Activated T-cell treated with anti-CD3 and anti-CD28 coated beads for 4 hours (primary cell): Measurements from ENCODE around the gene KNSTRN.

Experiments used
- DNase-seq: peaks from one replicate; pipeline ENCODE4 v3.0.0-alpha.2; 2020

The KNSTRN gene

DNA sequence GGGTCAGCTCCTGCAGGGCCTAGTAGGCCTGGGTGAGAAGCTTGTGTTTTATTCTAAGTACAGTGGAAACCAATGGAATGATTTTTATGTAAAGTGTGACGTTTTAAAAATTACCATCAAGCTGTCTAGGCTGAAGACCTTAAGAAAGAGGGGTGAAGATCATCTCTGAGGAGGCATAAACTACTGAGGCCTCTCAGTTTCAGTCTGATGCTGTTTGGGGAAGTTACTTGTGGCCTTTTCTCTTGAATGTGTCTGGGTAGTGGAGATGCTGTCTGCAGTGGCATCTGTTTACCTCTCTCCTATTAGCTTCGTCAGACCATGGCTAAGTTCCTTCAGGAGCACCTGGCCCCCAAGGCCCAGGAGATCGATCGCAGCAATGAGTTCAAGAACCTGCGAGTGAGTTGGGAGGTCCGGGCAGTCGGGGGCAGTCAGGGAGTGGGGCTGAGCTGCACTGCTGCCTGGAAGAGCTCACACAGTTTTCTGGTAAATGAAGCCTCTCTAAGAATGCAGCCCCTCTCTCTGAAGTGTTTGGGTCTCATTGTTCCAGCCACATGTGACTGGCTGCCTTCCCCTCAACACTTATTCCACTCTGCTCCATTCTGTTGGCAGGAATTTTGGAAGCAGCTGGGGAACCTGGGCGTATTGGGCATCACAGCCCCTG is 24.9 kb downstream of the KNSTRN start:
- no peak for DNase-seq

DNA sequence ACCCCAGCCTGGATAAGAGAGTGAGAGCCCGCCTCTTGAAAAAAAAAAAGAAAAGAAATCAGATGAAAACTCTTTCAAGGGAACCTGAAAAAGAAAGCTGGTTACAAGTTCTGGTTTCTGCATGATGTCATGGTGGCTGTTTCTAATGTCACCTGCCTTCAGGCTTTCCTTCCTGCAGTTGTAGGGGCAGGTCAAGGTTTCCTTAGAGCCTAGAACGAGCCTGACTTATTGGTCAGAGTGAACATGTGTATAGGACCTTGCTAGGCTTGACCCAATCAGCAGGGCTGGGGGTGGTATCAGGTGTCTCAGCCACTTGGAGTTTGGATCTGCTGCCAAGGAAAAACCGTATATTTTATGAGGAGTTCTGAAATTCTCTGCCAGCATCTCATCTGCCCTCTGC is 26.8 kb downstream of the KNSTRN start:
- DNase-seq, result no peak

DNA sequence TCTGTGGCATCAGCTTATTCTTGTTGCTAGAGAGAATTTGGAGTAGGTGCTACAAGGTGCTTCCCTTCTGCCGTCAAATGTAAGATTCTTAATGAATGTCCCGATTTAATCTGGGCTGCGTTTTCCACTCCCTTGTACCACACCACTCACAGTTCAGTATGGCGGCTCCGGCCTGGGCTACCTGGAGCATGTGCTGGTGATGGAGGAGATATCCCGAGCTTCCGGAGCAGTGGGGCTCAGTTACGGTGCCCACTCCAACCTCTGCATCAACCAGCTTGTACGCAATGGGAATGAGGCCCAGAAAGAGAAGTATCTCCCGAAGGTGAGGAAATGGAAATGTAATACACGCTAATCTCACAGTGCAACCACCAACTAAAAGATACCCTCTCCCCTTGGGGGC is 28.0 kb downstream of the KNSTRN start:
- DNase-seq, result no peak

DNA sequence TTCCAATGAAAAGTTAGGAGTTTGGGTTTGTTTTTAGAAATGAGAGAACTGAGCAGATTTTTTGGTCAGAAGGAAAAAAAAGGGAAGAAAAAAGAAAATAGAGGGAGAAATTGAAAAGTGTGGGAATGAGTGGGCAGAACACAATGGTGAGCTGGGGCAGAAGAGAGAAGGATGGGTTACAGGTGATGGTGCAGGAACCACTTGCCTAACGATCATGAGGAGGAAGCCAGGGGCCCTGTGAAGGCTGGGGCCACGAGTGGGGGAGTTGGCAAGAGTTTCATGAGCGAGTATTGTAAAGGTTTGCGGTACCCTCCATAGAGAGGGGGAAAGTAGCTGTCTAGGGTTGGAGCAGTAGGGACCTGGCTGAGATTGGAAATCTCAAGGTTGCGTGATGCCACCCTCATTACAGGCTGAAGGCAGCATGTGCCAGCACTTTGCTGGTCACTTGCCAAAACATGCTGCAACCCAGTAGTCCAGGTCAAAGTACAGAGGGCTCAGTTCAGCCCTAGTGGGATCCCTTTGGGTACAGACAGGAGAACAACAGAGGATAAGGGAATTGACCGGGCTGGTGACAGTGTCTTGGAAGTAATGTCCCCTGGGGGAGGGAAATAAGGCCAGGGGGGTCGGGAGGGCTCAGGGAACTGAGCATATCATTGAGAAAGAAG is 29.7 kb downstream of the KNSTRN start:
- DNase-seq, result no peak

DNA sequence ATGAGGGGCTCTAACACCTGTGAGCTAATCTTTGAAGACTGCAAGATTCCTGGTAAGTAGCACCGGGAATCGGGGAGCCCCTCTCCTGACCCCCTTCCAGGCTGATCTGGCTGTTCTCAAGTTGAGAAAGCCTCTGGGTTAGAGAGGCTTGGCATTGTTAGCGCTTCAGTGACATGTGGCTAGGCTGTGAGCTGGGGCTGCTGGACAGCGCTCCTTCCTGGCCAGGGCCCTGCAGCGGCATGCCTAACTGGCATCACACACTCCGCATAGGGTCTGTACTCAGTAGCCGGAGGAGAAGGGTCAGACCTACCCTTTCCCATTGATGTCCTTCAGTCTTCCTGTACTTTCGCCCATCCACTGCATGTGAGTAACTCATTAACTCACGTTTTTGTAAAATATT is 30.5 kb downstream of the KNSTRN start:
- no peak for DNase-seq

DNA sequence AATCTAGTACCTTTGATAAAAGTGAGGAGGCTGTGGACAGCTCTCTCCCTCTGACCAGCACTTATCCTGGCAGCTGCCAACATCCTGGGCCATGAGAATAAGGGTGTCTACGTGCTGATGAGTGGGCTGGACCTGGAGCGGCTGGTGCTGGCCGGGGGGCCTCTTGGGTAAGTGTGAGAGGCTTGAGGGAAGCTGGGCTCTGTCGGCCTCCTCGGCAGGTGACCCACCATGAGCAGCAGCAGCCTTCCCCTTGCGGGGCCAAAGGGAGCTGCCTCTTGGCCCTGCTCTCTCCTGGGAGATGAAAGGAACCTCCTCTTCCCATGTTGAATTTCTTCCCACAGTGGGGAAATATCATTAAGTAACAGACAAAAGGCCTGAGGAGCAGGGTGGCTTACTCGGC is 32.3 kb downstream of the KNSTRN start:
- no peak for DNase-seq

DNA sequence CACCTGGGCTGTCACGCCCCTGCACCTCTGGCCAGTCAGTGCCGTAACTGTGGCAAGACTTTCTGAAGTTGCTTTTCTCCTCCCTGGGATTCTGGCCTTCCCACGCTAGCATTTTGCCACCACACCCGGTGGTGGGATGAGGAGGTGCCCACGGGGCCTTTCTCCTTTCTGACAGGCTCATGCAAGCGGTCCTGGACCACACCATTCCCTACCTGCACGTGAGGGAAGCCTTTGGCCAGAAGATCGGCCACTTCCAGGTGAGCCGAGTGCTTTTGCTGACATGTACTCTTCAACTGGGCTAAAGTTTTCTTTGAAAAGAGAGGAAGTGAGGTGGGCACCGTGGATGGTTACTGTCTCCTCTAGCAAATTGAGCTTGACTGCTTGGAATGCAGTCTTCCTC is 32.7 kb downstream of the KNSTRN start:
- no peak for DNase-seq

DNA sequence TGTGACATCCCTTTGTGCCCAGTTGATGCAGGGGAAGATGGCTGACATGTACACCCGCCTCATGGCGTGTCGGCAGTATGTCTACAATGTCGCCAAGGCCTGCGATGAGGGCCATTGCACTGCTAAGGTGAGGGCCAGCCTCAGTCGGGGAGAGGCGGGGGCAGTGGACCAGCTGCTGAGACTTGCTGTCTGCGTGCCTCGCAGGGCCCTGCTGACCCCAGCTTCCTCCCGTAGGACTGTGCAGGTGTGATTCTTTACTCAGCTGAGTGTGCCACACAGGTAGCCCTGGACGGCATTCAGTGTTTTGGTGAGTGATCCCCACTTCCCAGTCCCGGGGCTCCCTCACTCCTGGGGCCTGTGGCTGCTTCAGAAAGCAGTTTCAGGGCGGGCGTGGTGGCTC is 33.5 kb downstream of the KNSTRN start:
- DNase-seq, result no peak

DNA sequence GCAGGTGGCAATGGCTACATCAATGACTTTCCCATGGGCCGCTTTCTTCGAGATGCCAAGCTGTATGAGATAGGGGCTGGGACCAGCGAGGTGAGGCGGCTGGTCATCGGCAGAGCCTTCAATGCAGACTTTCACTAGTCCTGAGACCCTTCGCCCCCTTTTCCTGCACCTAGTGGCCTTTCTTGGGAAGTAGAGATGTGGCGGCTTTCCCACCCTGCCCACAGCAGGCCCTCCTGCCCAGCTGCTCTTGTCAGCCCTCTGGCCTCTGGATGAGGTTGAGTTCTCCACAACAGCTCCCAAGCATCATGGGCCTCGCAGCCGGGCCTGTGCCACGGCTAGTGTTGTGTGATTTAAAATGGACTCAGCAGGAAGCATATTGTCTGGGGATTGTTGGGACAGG is 35.6 kb downstream of the KNSTRN start:
- DNase-seq, result no peak

DNA sequence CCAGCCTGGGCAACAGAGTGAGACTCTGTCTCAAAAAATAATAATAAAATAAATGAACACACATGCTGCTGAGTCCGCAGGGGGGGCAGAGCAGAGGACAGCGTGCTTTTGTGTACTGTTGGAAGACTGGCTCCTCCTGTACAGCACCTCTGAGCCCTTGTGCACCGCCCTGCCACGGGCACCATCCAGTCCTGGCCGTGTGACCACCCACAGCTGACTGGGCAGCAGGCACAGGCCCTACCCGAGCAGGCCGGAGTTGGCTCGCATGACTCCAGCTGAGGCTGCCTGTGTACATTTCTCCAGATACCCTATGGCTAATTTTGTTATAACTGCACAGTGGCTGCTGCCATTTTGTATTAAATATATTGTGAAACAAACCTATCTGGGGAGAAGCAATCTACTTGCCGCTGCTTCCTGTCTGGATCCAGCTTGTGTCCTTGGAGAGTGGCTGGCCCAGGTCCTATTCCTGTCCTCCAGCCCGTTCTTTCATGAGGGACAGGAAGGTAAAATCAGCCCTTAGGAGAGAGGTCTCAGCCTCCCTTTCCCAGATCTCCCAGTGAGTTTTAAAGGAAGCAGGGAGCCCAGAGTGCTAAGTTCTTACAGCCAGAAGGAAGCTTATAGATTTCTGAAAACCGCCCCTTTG is 37.7 kb downstream of the KNSTRN start:
- no peak for DNase-seq

DNA sequence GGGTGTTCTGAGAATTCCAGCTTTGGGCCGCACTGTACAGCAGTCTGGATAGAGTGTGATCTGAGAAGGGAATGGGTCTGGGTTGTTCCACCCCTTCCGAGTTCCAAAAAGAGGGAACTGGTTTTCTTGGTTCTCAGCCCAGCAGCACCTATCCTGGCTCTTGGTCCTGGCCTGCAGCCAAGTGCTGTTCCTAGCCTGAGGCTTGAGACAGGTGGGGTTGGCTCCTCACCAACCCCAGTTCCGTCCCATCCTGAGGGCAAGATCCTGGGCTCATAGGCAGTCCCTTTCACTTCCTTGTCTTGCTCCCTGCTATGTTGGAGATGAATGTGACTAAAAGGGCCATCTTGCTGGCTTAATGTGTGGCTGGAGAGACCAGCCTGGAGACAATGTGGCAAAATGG is 38.3 kb downstream of the KNSTRN start:
- no peak for DNase-seq

DNA sequence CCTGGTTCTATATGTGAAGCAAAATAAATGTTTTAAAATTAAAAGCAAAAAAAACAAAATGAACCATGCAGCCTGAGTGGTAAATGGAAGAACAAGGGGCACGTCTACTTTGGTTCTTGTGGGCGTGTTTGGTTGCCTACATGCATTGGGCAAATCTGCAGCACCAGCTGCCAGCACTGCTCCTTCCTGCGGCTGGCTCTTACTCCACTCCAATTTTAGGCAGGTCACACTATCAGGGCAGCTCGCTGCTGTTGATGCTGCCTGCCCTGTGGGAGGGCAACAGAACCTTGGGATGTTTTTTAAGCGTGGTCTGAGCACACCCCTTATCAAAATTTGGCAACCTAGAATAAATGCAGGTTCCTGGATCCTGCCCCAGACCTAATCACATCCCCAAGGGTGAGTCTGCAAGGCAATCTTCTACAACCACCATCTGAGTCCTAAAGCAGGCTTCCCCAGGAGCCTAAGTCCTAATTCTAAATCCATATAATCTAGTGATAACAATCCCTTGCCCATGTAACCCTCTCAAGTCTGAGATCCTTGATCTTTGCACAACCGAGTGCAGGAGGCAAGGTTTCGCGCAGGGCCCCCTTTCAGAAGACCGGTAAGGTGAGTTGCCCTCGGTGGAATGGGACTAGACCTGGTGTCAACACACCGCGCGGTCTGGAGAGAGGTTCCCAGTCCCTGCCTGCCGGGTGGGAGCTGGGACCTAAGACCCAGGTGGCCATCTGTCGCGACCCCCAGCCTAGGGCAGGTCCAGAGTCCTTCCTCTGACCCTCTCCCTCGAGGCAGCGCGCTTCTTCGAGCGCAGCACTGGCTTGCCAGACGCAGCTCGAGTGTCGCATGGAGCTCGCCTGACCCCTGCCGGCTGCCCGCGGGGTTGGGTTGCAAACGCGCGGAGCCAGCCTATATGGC is 39.0 kb downstream of the KNSTRN start:
- DNase-seq, result peak; percentile 80

DNA sequence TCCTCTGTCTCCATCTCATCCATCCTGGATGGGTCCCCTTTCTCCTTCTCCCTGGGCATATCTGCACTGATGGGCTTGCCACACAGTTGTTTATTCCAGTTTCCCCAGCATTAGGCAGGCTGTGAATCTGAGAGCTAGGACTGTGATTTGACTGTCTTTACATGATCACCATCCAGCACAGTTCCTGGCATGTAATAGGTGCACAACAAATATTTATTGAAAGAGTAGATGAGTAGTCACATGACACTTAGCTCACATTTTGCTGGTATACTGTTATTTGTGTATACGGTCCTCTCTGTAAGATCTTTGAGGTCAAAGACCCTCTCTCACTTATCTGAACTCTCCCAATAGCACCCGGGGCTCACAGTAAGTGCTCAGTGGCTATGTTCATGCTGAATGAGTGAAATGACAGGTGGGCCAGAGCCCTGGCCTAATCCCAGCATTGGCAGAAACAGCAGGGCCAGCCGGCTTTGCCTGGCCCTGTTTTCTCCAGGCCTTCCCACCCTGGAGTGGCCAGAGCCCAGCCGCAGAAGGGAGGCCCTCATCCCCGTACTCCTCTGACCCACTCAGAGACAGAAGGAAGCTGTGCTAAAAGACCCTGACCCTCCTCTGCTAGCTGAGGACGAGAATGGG is 42.1 kb downstream of the KNSTRN start:
- DNase-seq, result no peak

DNA sequence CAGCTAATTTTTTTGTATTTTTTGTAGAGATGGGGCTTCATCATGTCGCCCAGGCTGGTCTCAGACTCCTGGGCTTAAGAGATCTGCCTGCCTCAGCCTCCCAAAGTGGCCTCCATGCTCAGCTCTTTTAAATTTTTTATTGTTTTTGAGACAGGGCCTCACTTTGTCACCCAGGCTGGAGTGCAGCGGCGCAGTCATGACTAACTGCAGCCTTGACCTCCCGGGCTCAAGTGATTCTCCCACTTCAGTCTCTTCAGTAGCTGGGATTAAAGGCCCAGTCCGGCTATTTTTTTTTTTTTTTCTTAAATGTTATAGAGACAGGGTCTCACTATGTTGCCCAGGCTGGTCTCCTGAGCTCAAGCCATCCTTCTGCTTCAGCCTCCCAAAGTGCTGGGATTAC is 43.2 kb downstream of the KNSTRN start:
- DNase-seq, result no peak

DNA sequence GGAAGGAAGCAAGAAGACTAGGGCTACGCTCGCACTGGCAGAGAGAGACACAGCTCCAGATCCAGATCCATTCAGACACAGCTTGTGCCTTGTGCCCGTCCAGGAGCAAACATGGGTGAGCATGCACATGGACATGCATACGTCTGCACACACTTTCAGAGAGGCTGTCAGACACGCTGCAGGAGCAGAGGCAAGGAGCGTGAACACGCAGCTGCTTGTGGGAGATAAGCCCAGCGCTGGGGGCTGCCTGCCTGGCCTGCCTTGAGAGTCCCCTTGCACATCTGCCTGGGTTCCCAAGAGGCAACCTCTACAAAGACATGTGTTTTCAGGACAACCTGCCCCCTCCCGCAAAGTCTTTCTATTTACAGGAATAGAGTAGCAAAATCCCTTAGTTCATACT is 44.7 kb downstream of the KNSTRN start:
- no peak for DNase-seq

DNA sequence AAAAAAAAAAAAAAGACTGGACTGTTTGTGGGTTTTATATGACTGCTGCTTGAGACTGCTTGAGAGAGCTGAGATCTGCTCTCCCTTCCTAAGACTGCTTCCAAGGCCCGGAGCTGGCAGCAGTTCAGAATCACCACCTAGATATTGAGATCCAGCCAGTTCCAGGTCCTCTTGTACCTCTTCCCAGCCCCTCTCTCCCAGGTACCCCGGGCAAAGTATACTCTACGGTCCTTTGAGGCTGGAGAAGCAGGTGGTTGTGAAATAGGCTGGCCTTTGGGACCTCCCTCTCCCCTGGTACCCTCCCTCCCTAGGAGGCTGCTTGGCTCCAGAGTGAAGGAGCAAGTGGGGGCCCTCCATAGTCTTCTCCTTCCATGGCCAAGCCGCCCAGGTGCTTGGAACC is 45.7 kb downstream of the KNSTRN start:
- DNase-seq, result no peak

DNA sequence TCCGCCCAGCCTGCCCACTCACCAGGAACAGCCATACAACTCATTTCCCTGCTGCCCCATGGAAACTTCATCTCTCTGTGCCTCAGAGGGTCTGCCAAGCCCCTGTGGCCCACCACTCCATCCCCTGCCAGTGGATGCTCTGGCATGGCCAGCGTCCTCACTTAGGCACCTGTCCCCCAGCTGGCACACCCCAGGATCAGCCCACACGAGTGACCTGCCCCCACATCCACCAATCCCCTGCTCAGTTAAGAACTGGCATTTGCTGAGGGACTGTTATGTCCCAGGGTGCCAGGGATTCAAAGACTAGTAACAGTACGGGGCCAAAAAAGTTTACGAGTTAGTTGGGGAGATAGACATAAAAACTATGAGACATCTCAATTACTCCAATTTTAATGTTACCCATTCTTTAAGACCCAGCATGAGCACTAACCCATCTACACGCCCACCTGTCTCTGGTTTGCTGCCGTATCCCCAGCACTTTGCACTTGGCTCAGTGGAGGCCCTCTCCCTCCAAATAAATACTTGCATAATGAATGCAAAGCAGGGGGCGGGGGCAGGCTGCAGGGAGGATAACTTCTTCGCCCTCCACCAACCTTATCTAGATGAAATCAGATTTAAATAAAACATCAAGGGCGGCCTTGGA is 46.7 kb downstream of the KNSTRN start:
- no peak for DNase-seq

DNA sequence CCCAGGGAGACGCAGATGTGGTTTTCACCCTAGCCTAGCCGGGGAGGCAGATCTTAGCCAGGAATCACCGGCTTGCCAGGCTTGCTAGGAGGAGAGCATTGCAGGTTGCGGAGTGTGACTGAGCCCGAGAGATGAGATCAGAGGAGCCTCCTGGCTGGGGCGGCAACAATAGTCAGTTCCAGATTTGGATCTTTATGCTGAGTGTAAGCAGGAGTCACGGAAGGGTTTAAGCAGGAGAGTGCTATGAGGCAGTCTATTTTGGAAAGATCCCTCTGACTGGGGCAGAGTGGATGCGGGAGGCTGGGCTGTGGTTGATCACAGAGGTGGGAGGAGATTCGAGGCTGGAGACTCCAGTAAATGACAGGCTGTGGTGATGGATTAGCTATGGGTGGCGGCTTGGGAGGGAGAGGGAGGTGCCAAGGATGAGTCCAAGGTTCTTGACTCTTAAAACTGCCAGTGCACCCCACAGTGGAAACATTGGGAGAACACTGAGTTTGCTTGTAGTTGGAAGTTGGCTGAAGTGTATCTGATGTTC is 47.8 kb downstream of the KNSTRN start:
- DNase-seq, result no peak

DNA sequence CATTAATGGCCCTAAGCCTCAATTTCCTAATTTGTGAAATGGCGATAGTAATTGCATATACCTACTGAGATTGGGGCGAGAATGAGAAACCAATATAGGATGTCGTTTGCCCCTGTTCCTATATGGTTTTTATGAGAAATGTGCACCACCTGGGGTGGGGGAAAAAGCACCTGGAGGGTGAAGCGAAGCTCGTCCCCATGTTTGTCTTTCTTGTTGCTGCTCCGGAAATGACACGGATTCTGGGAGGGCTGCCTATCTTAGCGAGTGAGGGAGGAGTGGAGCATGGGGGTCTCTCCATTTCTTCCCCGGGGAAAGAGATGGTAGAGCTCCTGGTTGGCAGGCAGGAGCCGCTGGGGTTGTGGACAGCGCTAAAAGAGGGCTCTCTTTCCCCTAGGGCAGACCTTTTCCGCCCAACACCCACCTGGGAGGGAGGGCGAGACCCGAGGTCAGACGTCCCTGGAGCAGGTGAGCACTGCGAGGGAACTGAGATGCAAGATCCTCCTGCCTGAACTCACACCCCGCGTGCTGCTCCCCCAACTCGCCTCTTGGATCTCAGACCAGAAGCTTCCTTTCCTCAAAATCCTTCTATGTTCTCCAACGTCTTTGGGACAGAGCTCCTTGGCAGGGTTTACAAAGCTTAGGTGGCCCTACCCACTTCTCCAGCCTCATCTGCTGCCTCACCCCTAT is 52.6 kb downstream of the KNSTRN start:
- no peak for DNase-seq

DNA sequence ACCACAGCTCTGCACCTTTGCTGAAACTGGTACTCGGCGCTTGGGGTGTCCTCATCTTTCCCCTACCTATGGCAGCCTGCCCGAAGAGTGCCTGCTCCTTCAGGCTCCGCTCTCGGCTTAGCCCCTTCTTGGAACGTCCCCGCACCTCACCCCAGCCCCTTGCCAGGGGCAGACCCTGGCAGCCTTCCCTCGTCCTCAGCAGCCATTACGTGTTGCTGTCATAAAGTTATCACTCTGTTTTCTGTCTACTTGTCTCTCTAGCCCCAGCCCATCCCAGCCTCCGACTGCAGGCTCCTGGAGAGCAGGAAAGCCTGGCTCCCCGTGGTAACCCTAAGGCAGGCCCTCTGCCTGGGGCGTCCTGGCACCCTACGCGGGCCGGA is 53.2 kb downstream of the KNSTRN start:
- no peak for DNase-seq

DNA sequence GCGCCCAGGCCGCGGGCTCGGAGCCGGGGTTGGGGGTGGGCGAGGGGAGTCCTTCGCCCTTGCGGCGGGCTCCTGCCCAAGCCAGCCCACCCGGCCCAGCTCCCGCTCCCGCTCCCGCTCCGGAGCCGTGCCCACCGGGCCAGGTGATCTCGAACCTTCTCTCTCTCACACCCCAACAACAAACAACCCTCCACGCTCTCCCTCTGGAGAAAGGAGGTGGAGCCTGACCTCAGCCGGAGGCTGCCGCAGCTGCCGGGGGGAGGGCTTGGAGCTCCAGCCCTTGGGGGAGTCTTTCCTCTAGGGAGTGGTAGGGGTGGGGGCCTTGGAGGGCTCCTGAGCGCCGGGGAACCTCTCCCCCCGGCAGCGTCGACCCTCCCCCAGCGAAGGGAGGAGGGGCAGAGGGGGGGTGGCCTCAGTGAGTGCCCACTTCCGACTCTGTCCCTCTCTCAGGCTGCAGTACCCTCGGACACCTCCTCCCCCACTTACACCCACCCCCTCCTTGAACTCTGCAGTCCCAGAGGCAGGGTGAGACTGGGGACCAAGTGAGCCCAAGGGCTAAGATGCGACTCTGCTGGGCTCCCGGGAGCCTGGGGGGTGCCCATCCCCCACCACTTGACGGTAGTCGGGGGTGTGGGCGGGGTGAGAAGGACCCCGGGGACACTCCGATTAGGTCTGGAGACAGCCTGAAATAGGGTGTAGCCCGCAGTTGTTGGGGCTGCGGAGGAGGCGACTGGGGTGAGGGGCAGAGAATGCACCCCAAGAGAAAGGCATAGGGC is 53.8 kb downstream of the KNSTRN start:
- no peak for DNase-seq
